GM12801 (cell line): Measurements from ENCODE around the gene ZNF497.

ENCODE experiments used
- TF ChIP-seq, protein P1 (sequence below): IDR thresholded peaks from one replicate; pipeline ENCODE4 v1.5.1; 2011; ENCODE audit warnings: control low read depth; ENCODE audit not compliant: insufficient read length; ENCODE audit errors: extremely low read depth

Gene ZNF497

DNA sequence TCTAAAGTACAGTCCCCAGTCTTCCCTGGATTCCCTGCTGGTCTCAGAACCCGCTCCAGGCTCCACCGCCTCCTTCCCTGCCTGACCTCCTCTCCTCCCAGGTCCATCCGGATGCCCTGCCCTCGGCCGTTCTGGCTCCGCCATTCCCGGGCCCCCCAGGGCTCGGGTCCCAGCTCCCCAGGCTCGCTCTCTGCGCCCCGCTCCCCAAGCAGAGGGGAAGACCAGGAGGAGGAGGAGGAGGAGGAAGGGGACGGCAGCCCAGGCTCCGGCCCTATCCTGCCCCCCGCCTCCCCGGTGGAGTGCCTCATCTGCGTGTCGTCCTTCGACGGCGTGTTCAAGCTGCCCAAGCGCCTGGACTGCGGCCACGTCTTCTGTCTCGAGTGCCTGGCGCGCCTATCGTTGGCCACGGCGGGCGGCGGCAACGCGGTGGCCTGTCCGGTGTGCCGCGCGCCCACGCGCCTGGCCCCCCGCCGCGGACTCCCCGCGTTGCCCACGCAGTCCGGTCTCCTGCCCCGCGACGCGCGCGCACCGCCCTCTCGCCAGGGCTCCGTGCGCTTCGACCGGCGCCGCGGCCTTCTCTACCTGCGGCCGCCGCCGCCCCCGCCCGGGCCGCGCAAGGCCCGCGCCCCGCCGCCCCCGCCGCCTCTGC, 33.6 kb upstream of the ZNF497 start:
- TF ChIP-seq, protein P1, sequence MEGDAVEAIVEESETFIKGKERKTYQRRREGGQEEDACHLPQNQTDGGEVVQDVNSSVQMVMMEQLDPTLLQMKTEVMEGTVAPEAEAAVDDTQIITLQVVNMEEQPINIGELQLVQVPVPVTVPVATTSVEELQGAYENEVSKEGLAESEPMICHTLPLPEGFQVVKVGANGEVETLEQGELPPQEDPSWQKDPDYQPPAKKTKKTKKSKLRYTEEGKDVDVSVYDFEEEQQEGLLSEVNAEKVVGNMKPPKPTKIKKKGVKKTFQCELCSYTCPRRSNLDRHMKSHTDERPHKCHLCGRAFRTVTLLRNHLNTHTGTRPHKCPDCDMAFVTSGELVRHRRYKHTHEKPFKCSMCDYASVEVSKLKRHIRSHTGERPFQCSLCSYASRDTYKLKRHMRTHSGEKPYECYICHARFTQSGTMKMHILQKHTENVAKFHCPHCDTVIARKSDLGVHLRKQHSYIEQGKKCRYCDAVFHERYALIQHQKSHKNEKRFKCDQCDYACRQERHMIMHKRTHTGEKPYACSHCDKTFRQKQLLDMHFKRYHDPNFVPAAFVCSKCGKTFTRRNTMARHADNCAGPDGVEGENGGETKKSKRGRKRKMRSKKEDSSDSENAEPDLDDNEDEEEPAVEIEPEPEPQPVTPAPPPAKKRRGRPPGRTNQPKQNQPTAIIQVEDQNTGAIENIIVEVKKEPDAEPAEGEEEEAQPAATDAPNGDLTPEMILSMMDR: no peak

DNA sequence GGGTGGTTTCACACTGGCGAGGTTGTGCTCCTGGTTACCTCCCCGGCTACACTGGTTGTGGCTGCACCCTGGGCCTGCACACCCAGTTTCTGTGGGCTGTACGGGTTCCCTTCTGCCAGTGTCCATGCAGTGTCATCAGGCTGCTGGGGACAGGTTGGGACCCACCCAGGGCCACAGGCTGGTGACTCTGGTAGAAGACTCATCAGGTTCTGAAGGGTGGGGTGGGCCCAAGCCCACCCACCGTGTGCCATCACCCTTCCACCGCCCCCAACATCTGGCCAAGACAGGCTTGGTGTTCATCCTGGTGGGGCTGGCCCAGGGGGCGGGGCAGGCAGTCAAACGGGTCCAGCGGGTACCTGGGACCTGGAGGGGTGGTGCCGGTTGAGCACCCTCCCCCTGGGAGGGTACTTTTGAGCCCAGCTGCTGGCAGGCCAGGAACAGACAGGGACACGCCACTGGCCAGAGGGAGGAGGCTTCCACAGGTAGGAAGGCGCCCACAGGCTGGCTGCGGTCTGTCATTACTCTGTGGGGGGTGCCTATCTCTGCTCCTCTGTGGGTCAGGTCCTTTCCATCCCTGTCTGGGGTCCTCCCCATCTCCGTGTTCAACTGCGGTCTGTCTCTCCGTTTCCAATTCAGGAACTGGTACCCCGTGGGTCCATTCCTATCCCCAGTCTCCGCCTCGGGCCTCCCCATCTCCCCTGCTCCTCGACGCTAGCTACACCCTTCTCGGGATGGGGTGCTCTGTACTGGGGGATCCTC, 32.8 kb upstream of the ZNF497 start, which contains the start of gene RNF225:
Gene RNF225, plus strand, starts transcription at position 437 of the 759 bp plus-strand sequence. CDS start 434 bp downstream, outside the sequence.
- TF ChIP-seq, protein P1: no peak

DNA sequence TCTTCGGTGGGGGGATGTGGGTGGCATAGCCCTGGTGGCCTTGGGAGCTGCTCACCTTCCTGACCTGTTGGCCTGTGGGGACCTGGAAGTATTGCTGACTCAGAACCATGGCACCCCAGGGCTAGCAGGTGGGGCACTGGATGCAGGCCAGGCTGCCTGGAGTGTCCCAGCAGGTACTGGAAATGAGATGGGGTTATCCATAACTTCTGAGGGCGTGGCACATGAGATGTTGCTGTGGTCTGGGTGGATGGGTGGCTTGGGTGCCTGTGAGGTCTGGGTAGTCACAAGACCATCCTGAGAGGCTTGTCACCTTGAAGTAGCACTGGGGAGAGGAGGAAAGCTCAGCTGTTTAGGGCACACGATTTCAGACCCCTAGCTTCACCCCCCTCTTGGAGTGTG, 32.3 kb upstream of the ZNF497 start:
- TF ChIP-seq, protein P1: no peak

DNA sequence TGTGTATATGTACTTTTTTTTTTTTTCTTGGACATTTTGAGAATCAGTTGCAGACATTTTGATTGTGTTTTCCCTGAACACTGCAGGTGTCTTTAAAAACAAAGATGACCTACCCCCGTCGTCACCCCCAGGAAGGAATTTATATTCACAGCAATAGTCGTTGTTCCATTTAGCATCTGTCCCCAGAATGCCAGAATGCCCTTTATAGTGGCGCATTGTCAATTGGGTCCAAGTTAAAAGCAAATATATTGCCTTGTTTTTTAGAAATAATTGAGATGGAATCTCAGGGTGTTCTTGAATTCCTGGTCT, 31.1 kb upstream of the ZNF497 start:
- TF ChIP-seq, protein P1: no peak

DNA sequence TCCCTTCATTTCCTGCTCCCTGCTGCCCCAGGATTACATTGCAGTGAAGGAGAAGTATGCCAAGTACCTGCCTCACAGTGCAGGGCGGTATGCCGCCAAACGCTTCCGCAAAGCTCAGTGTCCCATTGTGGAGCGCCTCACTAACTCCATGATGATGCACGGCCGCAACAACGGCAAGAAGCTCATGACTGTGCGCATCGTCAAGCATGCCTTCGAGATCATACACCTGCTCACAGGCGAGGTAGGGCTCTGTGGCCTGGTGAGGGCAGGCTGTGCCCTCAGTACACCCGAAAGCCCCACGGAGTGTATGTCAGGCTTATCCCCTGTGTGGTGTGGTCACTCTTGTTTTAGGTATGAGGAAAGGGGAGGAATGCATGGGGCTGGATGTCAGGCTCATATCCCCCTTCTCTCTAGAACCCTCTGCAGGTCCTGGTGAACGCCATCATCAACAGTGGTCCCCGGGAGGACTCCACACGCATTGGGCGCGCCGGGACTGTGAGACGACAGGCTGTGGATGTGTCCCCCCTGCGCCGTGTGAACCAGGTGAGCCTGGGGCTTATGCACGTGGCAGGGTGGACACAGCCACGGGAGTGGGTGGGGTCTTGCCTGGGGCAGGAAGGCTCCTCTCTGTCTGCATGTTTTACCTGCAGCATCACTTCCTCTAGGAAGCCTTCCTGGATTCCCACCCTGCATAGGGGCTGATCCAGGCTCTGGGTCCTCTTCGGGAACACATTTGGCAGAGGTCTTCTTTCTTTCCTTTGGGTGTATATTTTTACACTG, 30.6 kb upstream of the ZNF497 start:
- TF ChIP-seq, protein P1: no peak

DNA sequence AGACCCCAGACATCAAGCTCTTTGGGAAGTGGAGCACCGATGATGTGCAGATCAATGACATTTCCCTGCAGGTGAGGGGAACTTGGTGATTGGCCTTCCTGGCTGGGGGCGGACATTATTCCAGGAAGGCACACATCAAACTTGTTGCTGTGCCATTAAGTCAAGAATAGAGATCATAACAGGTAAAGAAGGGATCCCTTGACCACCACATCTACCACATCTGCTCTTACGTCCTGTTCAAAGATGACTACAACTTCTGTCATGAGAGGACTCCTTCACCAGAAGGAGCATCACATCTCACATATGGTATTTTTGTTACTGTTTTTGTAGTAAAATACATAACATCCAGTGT, 25.6 kb upstream of the ZNF497 start:
- TF ChIP-seq, protein P1: no peak
